Astrocyte of the hippocampus (primary cell): ENCODE data around the gene REEP6.
"Not testable (repeated sequence)": the region's sequence is repeated elsewhere in the genome, so short reads cannot be mapped to it uniquely, and the experiment has no call there.

Experiments used
- DNase-seq: peaks from one replicate; pipeline ENCODE4 v3.0.0; 2011; ENCODE audit warnings: low read depth, low spot score

REEP6 gene

DNA sequence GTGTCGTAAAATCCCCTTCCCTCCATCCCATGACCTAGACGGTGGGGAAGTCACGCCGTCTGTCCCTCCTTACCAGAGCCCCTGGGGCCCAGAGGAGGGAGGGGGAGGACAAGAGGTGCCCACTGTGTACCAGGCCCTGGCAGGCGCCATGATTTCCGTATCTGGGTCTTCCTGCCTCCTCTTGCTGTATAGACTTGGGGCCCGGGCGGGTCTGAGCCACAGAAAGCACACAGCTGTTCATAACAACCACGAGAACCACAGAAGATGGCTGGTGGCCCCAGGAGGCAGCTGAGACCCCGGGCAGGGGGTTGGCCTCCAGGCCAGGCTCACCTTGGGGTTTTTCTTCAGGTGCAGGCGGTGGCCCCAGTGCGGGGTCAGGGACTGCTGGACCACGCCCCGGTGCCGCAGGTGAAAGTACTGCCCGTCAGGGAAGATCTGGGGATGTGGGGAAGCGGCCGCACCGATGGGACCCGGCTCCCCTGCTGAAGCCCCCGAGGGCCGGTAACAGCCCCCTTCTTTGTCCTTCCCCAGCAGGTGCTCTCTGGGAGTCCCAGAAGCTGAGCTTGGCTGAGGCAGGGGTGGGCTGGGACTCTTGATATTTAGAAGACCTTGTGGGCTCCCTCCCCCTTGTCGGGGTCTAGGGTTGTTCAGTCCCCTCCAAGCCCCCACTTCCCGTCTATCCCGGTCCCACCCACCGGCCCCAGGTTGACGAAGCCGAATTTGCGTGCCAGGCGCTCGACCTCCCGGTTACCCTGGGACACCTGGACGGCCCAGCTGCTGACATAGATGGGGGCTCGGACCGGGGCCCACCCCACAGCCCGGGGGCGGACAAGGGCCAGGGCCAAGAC, 1.3 kb upstream of the REEP6 start:
- no peak for DNase-seq

DNA sequence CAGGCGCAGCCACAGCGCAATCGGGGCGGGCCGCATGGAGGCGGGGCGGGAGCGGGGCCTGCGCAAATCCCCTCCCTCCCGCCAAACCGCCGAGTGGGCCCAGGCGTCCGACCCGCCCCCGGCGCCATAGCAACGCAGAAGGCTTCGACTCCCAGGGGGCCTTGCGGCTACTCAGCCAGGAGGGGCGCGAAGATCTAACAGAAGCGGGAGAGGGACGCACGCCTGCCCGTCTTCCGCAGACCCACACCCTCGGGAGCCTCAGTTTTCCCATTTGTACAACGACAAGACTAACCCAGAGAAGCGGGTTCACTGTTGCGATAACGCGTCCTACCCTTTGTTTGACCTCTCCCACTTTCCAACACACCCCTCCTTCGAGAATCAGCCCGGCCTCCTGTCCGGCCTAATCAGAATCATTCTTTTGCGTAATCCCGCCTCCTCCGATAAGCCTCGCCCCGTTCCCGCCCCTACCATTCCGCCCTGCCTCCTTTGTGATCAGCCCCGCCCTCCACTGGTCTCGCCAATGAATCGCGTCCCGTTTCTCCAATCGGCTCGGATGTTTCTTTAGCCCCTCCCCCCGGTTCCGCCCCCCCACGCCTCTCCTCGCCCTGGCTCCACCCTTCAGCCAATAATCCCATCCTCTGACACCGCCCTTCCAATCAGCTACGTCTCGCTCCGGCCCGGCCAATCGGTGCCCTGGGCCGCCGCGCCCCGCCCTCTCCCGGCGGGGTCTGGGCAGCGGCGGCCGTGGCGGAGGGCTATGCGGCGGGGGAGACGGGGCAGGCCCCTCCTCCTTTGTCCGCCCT, 469 bp upstream of the REEP6 start, which contains the start of gene PCSK4:
Gene PCSK4 (minus strand): TSS at position 40 of the 803 bp plus-strand sequence. CDS start 4 bp downstream, at position 36.
- DNase-seq = peak; percentile 99

DNA sequence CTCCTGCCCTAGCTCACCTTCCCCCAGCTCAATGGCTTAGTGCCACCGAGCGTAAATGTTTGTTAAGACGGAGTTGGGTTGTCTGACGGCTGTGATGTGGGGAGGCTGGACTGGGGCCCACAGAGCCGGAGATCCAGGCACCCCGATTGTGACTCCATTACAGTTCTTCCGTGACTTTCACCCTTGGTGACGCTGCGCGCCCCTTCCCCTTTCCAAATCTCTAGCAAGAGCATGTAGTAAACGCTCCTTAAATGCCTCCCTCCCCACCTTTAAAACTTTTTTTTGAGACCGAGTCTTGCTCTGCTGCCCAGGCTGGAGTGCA, 829 bp downstream of the REEP6 start:
- DNase-seq = no peak

DNA sequence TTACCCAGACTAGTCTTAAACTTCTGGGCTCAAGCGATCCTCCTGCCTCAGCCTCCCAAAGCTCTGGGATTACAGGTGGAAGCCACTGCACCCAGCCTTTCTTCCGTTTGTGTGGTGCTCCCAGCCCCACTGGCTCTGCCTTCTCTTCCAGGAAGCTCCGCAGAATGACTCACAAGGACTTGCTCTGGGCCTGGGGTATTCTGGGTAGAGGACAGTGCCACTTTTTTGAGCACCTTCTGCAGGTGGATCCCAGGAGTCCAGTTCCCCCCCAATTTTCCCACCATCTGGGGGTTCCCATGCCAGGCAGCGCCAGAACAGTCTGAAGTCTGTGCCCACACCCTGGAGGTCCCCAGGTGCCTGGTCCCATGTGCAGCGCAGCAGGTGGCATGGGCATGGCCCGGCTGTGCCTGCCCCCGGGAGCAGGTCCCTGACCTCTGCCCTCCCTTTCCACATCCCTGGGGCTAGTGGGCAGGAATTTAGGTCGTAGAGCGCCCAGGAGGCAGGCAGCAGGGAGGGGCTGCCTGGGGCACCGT, 1.6 kb downstream of the REEP6 start:
- no peak for DNase-seq

DNA sequence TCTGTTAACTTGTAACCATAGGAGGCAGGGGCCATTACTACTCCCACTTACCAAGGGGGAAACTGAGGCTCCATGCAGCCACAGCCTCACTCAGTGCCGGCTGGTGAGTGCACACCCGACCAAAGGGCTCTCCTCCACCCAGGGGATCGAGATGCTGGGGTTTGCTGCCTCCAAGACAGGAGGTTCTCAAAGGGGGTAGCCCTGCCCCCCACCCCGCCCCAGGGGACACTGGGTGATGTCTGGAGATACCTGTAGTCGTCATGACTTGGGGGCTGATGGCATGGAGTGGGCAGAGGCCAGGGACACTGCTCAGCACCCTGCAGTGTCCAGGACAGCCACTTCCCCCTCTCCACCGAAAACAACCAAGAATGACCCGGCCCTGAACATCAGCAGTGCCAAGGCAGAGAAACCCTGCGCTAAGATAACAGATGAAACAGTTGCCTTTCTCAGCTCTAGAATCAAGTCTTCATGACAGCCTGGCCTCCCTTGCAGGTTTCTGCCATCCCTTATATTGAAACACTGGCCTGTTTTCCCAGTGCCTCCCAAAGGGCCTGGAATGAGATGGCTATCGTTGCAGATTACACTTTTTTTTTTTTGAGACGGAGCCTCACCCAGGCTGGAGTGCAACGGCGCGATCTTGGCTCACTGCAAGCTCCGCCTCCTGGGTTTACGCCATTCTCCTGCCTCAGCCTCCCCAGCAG, 3.3 kb downstream of the REEP6 start:
- DNase-seq = no peak

DNA sequence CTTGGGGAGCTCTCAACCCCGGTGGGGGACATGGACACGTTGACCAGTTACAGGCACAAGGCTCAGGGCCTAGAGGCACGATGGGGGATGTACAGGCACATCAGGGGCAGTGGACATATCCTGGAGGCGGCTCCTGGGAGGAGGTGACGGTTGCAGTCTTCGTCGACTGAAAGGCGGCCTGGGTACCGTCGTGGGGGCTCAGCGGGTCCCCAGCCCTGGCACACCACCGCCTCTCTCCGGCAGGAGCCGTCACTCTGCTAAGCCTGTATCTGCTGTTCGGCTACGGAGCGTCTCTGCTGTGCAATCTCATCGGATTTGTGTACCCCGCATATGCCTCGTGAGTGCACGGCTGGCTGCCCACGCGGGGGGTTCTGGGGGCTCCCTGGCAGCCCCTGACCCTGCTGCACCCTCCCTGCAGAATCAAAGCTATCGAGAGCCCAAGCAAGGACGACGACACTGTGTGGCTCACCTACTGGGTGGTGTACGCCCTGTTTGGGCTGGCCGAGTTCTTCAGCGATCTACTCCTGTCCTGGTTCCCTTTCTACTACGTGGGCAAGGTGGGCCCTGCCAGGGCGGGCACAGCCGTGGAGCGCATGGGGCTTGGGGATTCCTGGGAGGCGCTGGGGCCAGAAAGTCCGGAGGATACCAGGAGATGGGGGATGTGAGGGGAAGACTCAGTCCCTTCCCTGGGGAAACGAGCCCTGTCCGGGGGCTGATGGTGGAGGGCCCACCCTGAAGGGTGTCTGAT, 4.2 kb downstream of the REEP6 start:
- DNase-seq = no peak

DNA sequence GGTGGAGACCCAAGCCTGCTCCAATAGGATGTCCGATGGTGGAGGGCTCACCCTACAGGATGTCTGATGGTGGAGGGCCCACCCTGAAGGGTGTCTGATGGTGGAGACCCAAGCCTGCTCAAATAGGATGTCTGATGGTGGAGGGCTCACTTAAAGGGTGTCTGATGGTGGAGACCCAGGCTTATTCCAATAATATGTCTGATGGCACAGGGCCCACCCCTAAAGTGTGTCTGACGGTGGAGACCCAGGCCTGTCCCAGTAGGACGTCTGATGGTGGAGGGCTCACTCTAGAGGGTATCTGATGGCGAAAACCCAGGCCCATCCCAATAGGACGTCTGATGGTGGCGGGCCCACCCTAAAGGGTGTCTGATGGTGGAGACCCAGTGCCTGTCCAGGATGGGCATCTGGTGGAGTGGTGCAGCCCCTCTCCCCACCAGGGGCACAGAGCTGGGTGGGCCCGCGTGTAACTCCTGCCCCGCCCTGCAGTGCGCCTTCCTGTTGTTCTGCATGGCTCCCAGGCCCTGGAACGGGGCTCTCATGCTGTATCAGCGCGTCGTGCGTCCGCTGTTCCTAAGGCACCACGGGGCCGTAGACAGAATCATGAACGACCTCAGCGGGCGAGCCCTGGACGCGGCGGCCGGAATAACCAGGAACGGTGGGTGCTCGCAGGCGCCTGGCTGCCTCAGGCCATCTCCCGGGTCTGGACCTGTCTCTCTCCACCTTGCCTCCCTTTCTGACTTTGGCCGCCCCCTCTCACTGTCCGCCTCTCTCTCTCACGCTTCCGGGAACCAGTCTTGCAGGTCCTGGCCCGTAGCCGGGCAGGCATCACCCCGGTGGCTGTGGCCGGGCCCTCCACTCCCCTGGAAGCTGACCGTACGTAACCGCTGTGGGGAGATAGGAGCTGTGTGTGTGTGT, 5.1 kb downstream of the REEP6 start:
- no peak for DNase-seq

DNA sequence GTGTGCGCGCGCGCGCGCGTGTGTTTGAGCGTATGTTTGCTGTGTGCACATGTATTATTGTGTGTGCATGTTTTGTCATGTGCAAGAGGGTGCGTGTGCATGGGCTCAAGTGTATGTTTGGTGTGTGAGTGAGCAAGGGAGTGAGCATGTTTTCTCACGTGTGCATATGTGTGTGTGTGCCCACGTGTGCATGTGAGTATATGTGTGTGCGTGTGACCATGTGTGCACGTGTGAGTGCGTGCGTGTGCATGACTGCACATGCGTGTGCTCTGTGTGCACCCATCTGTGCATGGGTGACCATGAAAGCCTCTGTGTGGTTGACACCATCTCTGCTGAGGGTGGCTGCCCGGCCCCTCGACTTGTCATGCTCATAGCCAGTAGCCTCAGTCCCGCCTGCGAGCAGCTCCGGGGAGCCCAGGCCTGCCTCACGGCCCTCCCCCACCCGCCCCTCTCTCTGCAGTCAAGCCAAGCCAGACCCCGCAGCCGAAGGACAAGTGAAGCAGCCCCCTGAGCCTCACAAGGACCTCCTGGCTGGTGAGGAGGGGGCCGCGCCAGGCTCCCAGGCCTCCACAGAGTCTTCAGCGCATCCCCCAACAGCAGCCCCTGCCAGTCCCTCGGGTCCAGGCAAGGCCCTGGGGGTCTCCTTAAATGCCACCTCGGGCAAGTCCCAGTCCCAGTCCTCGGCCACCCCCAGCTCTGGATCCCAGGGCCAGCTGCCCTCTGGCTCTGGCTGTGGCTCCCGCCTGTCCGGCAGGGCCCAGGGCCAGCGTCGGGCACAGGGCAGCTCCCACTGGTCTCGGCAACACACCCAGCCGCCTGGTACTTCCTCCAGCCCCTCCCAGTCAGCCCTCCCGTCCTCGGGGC, 6.0 kb downstream of the REEP6 start:
- DNase-seq = no peak

DNA sequence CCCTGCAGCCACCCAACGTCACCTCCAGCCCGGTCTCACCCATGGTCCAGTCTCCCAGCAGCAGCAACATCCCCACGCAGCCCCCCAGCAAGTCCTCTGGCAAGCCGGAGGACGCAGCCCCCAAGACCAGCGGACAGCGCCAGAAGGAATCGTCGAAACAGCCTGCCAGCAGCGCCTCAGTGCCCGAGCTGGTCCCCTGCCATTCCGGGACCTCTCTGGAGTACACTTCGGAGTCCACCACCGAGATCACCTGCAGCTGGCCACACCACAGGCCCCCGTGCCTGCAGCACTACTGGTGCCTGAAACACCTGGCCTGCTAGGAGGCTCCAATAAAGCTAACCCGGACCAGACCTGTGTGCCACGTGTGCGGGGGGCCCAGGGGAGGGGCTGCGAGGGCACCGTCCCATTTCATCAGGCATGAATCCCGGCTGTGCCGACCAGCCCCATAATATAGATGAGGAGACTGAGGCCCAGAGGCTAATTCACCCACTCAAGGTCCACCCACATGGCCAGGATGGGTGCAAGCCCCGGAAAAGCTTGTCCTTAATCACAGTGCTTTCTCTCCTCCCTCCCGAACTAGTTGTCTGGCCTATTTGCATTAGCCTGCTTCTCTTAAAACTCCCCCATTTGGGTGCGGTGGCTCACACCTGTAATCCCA, 6.7 kb downstream of the REEP6 start:
- no peak for DNase-seq

DNA sequence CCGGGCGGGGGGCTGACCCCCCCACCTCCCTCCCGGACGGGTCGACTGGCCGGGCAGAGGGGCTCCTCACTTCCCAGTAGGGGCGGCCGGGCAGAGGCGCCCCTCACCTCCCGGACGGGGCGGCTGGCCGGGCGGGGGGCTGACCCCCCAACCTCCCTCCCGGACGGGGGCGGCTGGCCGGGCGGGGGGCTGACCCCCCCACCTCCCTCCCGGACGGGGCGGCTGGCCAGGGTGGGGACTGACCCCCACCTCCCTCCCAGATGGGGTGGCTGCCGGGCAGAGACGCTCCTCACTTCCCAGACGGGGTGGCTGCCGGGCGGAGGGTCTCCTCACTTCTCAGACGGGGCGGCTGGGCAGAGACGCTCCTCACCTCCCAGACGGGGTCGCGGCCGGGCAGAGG, 8.2 kb downstream of the REEP6 start:
- not testable (repeated sequence) for DNase-seq

DNA sequence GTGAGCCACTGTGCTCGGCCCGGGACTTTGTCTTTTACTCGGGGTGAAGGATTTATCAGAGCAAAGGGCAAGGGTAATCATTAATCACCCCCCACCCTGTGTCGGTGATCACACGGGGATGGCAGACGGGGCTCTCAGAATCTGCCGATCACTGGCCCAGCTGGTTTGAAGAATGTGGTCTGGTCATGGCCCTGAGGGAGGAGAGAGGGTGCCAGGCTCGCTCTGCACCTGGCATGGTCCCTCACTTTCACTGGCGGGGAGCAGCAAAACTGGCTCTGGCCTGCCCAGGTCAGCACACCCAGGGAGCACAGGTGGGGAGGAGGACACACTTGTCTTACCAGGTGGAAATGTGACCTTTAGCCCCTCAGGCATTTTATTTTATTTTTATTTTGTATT, 10.2 kb downstream of the REEP6 start:
- DNase-seq = no peak

DNA sequence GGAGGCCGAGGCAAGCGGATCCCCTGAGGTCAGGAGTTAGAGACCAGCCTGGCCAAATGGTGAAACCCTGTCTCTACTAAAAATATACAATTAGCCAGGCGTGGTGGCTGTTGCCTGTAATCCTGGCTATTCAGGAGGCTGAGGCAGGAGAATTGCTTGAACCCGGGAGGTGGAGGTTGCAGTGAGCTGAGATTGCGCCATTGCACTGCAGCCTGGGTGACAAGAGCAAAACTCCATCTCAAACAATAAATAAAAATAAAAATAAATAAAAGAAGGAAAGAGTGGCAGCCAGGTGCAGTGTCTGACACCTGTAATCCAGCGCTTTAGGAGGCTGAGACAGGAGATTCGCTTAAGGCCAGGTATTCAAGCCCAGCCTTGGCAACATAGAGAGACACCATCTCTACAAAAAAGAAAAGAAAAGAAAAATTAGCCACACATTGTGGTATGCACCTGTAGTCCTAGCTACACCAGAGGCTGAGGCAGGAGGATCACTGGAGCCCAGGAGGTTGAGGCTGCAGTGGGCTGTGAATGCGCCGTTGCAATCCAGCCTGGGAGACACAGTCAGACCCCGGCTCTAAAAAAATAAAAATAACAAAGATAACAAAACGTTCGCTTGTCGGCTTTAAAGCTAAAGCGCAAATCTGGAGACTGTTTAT, 11.6 kb downstream of the REEP6 start:
- no peak for DNase-seq

DNA sequence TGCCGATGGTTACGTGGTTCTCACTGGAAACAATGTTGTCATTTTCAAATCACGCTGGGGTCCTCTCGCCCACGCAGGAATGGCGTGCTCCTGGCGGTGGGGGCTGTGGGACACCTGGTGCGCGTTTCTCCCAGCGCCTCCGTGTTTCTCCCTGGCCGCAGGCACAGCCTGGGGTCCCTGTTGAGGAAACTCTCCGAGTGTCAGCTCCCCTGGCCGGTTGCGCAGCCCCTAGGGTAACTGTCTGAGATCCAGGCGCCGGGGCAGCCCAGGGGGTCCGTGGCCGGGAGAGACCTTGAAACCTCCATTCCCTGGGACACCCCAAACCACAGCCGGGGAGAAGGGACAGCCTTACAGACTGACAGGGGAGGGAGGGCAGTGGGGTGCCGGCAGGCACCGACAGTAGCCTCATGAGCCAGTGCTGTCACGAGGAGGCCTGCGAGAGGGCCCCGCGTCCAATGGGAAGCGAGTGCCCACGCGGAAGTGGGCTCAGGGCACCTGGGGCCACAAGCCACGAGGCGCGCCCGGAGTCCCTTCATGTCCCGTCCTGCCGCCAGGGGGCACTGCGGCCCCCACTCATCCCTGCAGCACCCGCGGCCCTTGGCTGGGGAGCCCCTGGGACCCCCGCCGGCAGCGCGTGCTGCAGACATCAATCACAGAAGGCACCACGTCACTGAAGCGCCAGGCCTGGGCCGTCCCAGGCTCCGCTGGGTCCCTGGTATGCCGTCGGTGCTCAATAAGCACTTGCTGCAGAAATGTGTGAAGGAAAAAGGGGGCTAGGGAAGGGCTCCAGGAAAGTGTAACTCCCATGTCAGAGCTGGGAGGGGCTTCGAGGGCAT, 12.3 kb downstream of the REEP6 start:
- peak; percentile 54 for DNase-seq

DNA sequence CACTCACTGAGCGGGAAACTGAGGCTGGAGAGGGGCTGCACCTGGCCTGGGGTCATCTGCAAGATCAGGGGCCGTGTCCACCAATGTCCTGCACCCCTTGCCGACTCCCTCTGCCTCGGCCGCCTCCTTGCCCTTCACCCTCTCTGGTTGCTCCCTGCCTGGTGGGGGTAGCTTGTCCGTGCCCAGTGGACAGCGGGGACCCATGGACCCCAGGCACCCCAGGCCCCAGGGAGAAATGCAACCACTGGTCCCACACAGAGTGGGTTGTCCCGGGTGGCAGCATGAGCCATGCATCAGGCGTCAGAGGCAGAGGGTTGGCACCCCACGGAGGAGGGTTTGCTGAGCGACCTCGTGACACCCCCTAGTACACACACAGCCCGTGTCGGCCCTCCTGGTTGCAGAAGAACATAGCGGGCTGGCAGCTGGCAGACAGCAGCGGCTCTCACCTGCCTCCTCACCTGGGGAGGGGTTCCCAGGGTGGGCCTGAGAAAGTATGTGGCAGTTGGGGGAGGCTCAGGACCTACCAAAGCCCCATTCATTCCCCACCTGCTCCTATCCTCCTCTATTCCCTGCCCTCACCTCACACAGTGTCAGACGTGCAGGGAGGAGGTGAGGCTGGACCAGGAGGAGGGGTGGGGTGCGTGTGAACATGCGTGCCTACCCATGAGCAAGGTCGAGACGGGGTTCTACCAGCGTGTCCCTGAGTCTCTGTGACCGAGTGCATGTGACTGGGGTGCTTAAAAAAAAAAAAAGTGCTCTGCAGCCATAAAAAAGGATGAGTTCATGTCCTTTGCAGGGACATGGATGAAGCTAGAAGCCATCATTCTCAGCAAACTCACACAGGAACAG, 13.2 kb downstream of the REEP6 start:
- no peak for DNase-seq

DNA sequence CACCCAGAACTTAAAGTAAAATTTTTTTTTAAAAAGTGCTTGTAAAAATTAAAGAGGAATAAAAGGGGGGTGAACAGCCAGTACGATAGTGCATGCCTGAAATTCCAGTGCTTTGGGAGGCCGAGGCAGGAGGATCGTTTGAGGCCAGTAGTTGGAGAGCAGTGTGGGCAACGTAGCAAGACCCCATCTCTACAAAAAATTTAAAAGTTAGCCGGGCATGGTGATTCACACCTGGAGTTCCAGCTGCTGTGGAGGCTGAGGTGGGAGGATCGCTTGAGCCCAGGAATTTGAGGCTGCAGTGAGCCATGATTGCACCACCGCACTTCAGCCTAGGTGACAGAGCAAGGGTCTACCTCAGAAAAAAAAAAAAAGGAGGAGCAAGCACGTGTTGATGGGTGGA, 14.0 kb downstream of the REEP6 start:
- DNase-seq = no peak
